ENCODE data around the gene NLRC5.

Gene NLRC5

GRCh38 chr16:56944954-56945839 lies 44.2 kb upstream of the NLRC5 start:
- no peak for TF ChIP-seq TAF1 (IDR thresholded peaks at IDR 0.05; ENCODE audit: borderline replicate concordance, insufficient read depth, low read length)
- TF ChIP-seq, protein P1, sequence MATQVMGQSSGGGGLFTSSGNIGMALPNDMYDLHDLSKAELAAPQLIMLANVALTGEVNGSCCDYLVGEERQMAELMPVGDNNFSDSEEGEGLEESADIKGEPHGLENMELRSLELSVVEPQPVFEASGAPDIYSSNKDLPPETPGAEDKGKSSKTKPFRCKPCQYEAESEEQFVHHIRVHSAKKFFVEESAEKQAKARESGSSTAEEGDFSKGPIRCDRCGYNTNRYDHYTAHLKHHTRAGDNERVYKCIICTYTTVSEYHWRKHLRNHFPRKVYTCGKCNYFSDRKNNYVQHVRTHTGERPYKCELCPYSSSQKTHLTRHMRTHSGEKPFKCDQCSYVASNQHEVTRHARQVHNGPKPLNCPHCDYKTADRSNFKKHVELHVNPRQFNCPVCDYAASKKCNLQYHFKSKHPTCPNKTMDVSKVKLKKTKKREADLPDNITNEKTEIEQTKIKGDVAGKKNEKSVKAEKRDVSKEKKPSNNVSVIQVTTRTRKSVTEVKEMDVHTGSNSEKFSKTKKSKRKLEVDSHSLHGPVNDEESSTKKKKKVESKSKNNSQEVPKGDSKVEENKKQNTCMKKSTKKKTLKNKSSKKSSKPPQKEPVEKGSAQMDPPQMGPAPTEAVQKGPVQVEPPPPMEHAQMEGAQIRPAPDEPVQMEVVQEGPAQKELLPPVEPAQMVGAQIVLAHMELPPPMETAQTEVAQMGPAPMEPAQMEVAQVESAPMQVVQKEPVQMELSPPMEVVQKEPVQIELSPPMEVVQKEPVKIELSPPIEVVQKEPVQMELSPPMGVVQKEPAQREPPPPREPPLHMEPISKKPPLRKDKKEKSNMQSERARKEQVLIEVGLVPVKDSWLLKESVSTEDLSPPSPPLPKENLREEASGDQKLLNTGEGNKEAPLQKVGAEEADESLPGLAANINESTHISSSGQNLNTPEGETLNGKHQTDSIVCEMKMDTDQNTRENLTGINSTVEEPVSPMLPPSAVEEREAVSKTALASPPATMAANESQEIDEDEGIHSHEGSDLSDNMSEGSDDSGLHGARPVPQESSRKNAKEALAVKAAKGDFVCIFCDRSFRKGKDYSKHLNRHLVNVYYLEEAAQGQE (IDR thresholded peaks at IDR 0.05; ENCODE audit: insufficient read depth in 1 of 2, low read depth in 2 of 2, low read length in 2 of 2): no peak
- TF ChIP-seq POLR2AphosphoS5 (IDR thresholded peaks at IDR 0.05; ENCODE audit: low read depth, low read length): no peak
- TF ChIP-seq SIN3A (IDR thresholded peaks at IDR 0.05; ENCODE audit: borderline replicate concordance, insufficient read depth, low read length): no peak
- no peak for TF ChIP-seq FOXP2 (optimal IDR thresholded peaks at IDR 0.05; ENCODE audit: borderline replicate concordance, extremely low read depth, extremely low read length, insufficient read depth)

DNA sequence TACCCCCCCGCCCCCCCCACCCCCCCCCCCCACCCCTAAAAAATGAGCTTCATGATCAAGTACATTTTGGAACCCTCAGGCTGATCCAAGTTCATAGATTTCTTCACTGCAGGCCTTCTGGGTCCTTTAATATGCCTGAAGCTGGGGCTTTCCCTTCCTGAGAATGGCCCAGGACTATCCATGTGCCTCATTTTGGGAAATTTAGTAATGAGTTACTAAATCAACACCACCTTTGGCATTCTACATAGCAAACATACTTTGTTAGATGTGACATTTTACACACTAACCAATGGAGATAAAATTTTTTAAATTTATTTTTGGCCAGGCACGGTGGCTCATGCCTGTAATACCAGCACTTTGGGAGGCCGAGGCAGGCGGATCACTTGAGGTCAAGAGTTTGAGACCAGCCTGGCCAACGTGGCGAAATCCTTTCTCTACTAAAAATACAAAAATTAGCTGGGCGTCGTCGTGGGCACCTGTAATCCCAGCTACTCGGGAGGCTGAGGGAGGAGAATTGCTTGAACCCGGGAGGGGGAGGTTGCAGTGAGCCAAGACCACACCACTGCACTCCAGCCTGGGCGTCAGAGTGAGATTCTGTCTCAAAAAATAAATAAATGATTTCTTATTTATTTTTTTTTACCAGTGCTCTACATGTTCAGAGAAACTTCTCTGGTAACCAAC lies 43.4 kb upstream of the NLRC5 start:
- TF ChIP-seq POLR2AphosphoS5 (IDR thresholded peaks at IDR 0.05; ENCODE audit: low read depth, low read length) (no peak), FOXP2 (optimal IDR thresholded peaks at IDR 0.05; ENCODE audit: borderline replicate concordance, extremely low read depth, extremely low read length, insufficient read depth) (no peak), TAF1 (IDR thresholded peaks at IDR 0.05; ENCODE audit: borderline replicate concordance, insufficient read depth, low read length) (no peak), SIN3A (IDR thresholded peaks at IDR 0.05; ENCODE audit: borderline replicate concordance, insufficient read depth, low read length) (no peak)
- TF ChIP-seq, protein P1 (IDR thresholded peaks at IDR 0.05; ENCODE audit: insufficient read depth in 1 of 2, low read depth in 2 of 2, low read length in 2 of 2): no peak

GRCh38 chr16:56946767-56947603 lies 42.4 kb upstream of the NLRC5 start:
- TF ChIP-seq POLR2AphosphoS5 (IDR thresholded peaks at IDR 0.05; ENCODE audit: low read depth, low read length) (no peak), TAF1 (IDR thresholded peaks at IDR 0.05; ENCODE audit: borderline replicate concordance, insufficient read depth, low read length) (no peak), FOXP2 (optimal IDR thresholded peaks at IDR 0.05; ENCODE audit: borderline replicate concordance, extremely low read depth, extremely low read length, insufficient read depth) (no peak), SIN3A (IDR thresholded peaks at IDR 0.05; ENCODE audit: borderline replicate concordance, insufficient read depth, low read length) (no peak)
- TF ChIP-seq, protein P1 (IDR thresholded peaks at IDR 0.05; ENCODE audit: insufficient read depth in 1 of 2, low read depth in 2 of 2, low read length in 2 of 2): no peak

DNA sequence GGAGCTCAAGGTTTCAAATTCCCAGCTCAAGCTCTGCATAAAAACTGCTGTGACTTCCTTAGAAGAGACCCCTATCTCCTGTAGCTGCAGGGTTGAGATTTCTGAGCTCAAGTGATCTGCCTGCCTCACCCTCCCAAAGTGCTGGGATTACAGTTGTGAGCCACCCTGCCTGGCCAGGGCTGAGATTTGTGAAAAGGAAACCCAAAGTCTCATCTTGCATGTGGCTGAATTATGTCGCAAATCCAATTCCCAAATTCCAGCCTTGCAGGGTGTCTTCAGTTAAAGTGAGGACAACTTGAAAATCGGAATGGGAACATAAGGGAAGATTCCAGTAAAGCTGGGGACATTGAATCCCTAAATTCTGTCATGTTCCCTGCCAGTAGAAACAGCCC lies 41.8 kb upstream of the NLRC5 start:
- TF ChIP-seq, protein P1 (IDR thresholded peaks at IDR 0.05; ENCODE audit: insufficient read depth in 1 of 2, low read depth in 2 of 2, low read length in 2 of 2): no peak
- TF ChIP-seq TAF1 (IDR thresholded peaks at IDR 0.05; ENCODE audit: borderline replicate concordance, insufficient read depth, low read length) (no peak), SIN3A (IDR thresholded peaks at IDR 0.05; ENCODE audit: borderline replicate concordance, insufficient read depth, low read length) (no peak), FOXP2 (optimal IDR thresholded peaks at IDR 0.05; ENCODE audit: borderline replicate concordance, extremely low read depth, extremely low read length, insufficient read depth) (no peak), POLR2AphosphoS5 (IDR thresholded peaks at IDR 0.05; ENCODE audit: low read depth, low read length) (no peak)
